HepG2 (cell line): ENCODE results near the gene ABCC1. TPM values are rescaled to one million over a fixed set of nuclear protein-coding genes. Genes with fewer than 3 reads are reported as not detected.

Experiments
- CEBPZ ChIP-seq: IDR thresholded peaks from 2 replicates; pipeline ENCODE4 v1.6.1; 2012; ENCODE audit warnings: low read length, improper control_type of control experiment
- EP300 ChIP-seq, 3 experiments: sonication (generic) in 1 of 3; formaldehyde crosslinking in 1 of 3; IDR thresholded peaks; 2 replicates each; pipeline versions ENCODE4 v1.5.1 to v1.6.1; 2011 to 2020; ENCODE audit warnings: low read depth in 2 of 3, low read length in 2 of 3, borderline replicate concordance in 1 of 3, improper control_type of control experiment in 1 of 3, mild to moderate bottlenecking in 1 of 3, missing genetic modification reagents in 1 of 3, moderate library complexity in 1 of 3
- GATAD2A ChIP-seq: IDR thresholded peaks from 2 replicates; pipeline ENCODE4 v1.6.1; 2016
- HNRNPH1 ChIP-seq: fragments of 200-400 bp; formaldehyde crosslinking; optimal IDR thresholded peaks from 2 replicates; pipeline ENCODE3; 2017; ENCODE audit warnings: mild to moderate bottlenecking, low read depth, low read length
- HOMEZ ChIP-seq: IDR thresholded peaks from 2 replicates; pipeline ENCODE4 v1.6.1; 2016; ENCODE audit warnings: low read depth
- IKZF5 ChIP-seq: IDR thresholded peaks from 2 replicates; pipeline ENCODE4 v1.6.1; 2018; ENCODE audit warnings: missing genetic modification reagents, mild to moderate bottlenecking, missing compliant biosample characterization
- KAT7 ChIP-seq: IDR thresholded peaks from 2 replicates; pipeline ENCODE4 v1.6.1; 2018; ENCODE audit warnings: borderline replicate concordance, missing compliant biosample characterization
- NCOA5 ChIP-seq: sonication (generic); formaldehyde crosslinking; IDR thresholded peaks from 2 replicates; pipeline ENCODE4 v1.4.0; 2020; ENCODE audit warnings: missing genetic modification reagents
- PAF1 ChIP-seq: IDR thresholded peaks from 2 replicates; pipeline ENCODE4 v1.6.1; 2016; ENCODE audit warnings: missing genetic modification reagents, missing compliant biosample characterization
- RXRA ChIP-seq: sonication (generic); formaldehyde crosslinking; IDR thresholded peaks from 2 replicates; pipeline ENCODE4 v1.5.1; 2020; ENCODE audit warnings: missing genetic modification reagents
- RXRB ChIP-seq: IDR thresholded peaks from 2 replicates; pipeline ENCODE4 v1.6.1; 2016; ENCODE audit warnings: borderline replicate concordance, missing genetic modification reagents, missing compliant biosample characterization
- SALL2 ChIP-seq: sonication (generic); formaldehyde crosslinking; IDR thresholded peaks from 2 replicates; pipeline ENCODE4 v1.8.1; 2023; ENCODE audit warnings: mild to moderate bottlenecking, missing genetic modification reagents, inconsistent platforms
- SRSF1 ChIP-seq: fragments of 200-400 bp; formaldehyde crosslinking; optimal IDR thresholded peaks from 2 replicates; pipeline ENCODE3; 2017; ENCODE audit warnings: mild to moderate bottlenecking, low read depth, low read length, moderate library complexity
- USF2 ChIP-seq, 2 experiments: sonication (generic) in 1 of 2; formaldehyde crosslinking in 1 of 2; IDR thresholded peaks; 2 replicates each; pipeline versions ENCODE4 v1.5.1 to v1.6.1; 2011 to 2020; ENCODE audit warnings: borderline replicate concordance in 1 of 2, low read depth in 1 of 2, low read length in 1 of 2, mild to moderate bottlenecking in 1 of 2, missing genetic modification reagents in 1 of 2, moderate library complexity in 1 of 2
- ZNF337 ChIP-seq: sonication (generic); formaldehyde crosslinking; IDR thresholded peaks from 2 replicates; pipeline ENCODE4 v1.5.1; 2020; ENCODE audit warnings: missing genetic modification reagents, low read depth, mild to moderate bottlenecking, borderline replicate concordance
- ZNF354B ChIP-seq: sonication (generic); formaldehyde crosslinking; IDR thresholded peaks from 2 replicates; pipeline ENCODE4 v1.8.0; 2022; ENCODE audit warnings: mild to moderate bottlenecking, missing genetic modification reagents
- ZNF432 ChIP-seq: sonication (generic); formaldehyde crosslinking; IDR thresholded peaks from 2 replicates; pipeline ENCODE4 v1.5.0; 2020; ENCODE audit warnings: missing genetic modification reagents, mild to moderate bottlenecking, borderline replicate concordance
- ZNF547 ChIP-seq: sonication (generic); formaldehyde crosslinking; IDR thresholded peaks from 2 replicates; pipeline ENCODE4 v1.5.1; 2020; ENCODE audit warnings: mild to moderate bottlenecking, missing genetic modification reagents
- ZSCAN5A ChIP-seq: sonication (generic); formaldehyde crosslinking; IDR thresholded peaks from 2 replicates; pipeline ENCODE4 v1.8.0; 2022; ENCODE audit warnings: mild to moderate bottlenecking, missing genetic modification reagents, borderline replicate concordance
- polyA plus RNA-seq, 8 experiments: library from polyadenylated mRNA; depleted of rRNA in 3 of 8; stranded (reverse) in 7 of 8; unstranded in 1 of 8; fragments of >200 nt; fragmentation: Illumina TruSeq in 4 of 8; extraction: Trizol in 4 of 8; gene quantifications; 2 replicates each; pipeline versions ENCODE4 v1.2.1 to v1.2.3, GENCODE V29; 2011 to 2016; ENCODE audit warnings: low read depth in 4 of 8, missing spikeins in 1 of 8, mixed read lengths in 1 of 8; ENCODE audit not compliant: insufficient read depth in 1 of 8
- total RNA-seq, 5 experiments: library from RNA; depleted of rRNA; stranded (reverse); fragments of >200 nt; fragmentation: Illumina TruSeq; extraction: Trizol; gene quantifications; 2 replicates each; pipeline ENCODE4 v1.2.3, GENCODE V29; 2016; ENCODE audit warnings: low read depth in 1 of 5

Gene ABCC1
- total and polyA plus RNA-seq, 2 of the 13 experiments (the other 11 are each of a cell fraction or from before 2014, with no cell fraction given) = 13.0 to 30.6 TPM

GRCh38 chr16:16071631-16072244 lies 122.3 kb downstream of the ABCC1 start (continued):
- TF ChIP-seq USF2 (IDR thresholded peaks at IDR 0.05; ENCODE audit: low read depth, low read length) (no peak), USF2 (CRISPR knock-in tag; IDR thresholded peaks at IDR 0.05; ENCODE audit: borderline replicate concordance) (no peak), IKZF5 (no peak), SALL2 (CRISPR knock-in tag) (no peak), ZNF337 (CRISPR knock-in tag) (no peak), PAF1 (CRISPR knock-in tag) (no peak), GATAD2A (CRISPR knock-in tag) (peak; percentile 39; the same call in 1 of the 2 replicates), HNRNPH1 (peak; percentile 71), EP300 (IDR thresholded peaks at IDR 0.05; ENCODE audit: low read depth in 2 of 2, low read length in 2 of 2) (peak in 1 of 2 experiments; percentile 20; a peak in 1 of 4 replicates), EP300 (CRISPR knock-in tag; IDR thresholded peaks at IDR 0.05; ENCODE audit: borderline replicate concordance) (no peak), RXRA (CRISPR knock-in tag) (peak; percentile 81; the same call in 1 of the 2 replicates), ZSCAN5A (CRISPR knock-in tag) (no peak), NCOA5 (CRISPR knock-in tag) (no peak), HOMEZ (CRISPR knock-in tag) (no peak), SRSF1 (no peak), ZNF354B (no peak), ZNF432 (no peak), KAT7 (CRISPR knock-in tag) (no peak), CEBPZ (no peak), RXRB (CRISPR knock-in tag) (0 out of 2 replicates have a peak, but pooled peaks have one; percentile 30), ZNF547 (CRISPR knock-in tag) (no peak)
